ENCODE data around the gene NIT1. TPM values are rescaled to one million over a fixed set of nuclear protein-coding genes. Genes with fewer than 3 reads are reported as not detected.

NIT1 gene
- total RNA-seq, 5 donors from 2014 or later (not counting 1 experiment from before 2014, with no cell fraction given), result 23.4 to 44.7 (median 41.7) TPM

DNA sequence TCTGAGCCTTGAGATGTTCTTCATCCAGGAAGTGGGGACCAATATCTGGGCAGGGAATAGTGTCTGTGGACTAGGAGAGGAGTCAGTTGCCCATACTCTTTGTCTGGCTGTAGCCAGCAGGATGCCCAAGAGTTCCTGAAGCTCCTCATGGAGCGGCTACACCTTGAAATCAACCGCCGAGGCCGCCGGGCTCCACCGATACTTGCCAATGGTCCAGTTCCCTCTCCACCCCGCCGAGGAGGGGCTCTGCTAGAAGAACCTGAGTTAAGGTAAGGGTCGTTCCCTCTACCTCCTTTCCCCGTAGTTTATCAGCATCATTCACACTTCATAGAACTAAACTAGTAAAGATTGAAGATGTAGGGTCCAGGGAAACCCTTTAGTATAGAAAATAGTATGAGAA lies 44.9 kb downstream of the NIT1 start:
- Mint-ChIP-seq H3K9me3 (no peaks in the 10 kb centered on the region), H3K27me3 (no peaks in the 10 kb centered on the region), H3K27ac (peak overlapping the region in 1 of 2 donors; percentile 7), H3K4me1 (peaks cover 70 to 78% (median 77%) of the 10 kb centered on the region in 3 donors), H3K36me3 (peaks cover 8% of the 10 kb centered on the region), H3K4me3 (peak overlapping the region in 1 of 3 donors; percentile 94)
- H3K36me3 ChIP-seq (ENCODE audit: control insufficient read depth in 2 of 2, extremely low read depth in 1 of 2, insufficient read depth in 1 of 2, low read length in 1 of 2), result peaks cover 6 to 38% of the 10 kb centered on the region in 2 donors
- no peak for ATAC-seq (replicated peaks in 1 of 4)
- peaks cover 14 to 58% of the 10 kb centered on the region in 2 experiments for H3K4me1 ChIP-seq (ENCODE audit: control insufficient read depth in 1 of 2, extremely low read depth in 1 of 2, insufficient read depth in 2 of 2, low read length in 2 of 2)
- no peak for DNase-seq
- ChIA-PET CTCF (no interaction called here), POLR2A (interaction anchor here in 1 of 2 donors (0.6 kb wide), 1 partner anchor 45 kb away, joined by 5 read pairs; the partner anchor contains the start of genes NIT1 and PFDN2)
- H3K9me3 ChIP-seq, result no peaks in the 10 kb centered on the region
- 100% methylated on average over 6 of the region's 10 CpGs for WGBS (ENCODE audit: insufficient coverage)
- no peak overlapping the region for H3K27ac ChIP-seq (ENCODE audit: low read length)
- H3K27me3 ChIP-seq (replicated peaks in 1 of 2; ENCODE audit: control insufficient read depth in 2 of 2, extremely low read depth in 1 of 2, insufficient read depth in 2 of 2, low read length in 1 of 2), result no peaks in the 10 kb centered on the region
- H3K4me3 ChIP-seq (ENCODE audit: control insufficient read depth in 1 of 2, extremely low read depth in 1 of 2, low read length in 1 of 2), result no peak overlapping the region

DNA sequence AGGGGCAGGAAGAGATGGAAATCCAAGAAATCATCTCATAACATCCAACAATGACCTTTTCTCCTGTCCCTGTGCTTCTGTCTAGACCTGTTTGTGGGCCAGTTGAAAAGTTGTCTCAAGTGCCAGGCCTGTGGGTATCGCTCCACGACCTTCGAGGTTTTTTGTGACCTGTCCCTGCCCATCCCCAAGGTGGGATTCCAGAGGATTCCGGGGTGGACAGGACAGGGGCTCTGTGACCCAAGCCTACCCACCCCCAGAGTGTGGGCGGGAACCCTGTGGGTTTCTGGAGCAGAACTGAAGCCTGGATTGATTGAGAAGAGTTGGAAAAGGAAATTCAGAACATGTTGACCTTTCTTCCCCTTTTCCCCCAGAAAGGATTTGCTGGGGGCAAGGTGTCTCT lies 45.9 kb downstream of the NIT1 start:
- H3K27ac Mint-ChIP-seq, result peak overlapping the region; percentile 84 to 96
- CTCF ChIA-PET, result interaction anchor here in 1 of 2 donors (1.1 kb wide), 1 partner anchor 23 kb away, joined by 3 read pairs; no protein-coding TSS in a partner anchor
- H3K4me3 Mint-ChIP-seq, result no peak overlapping the region
- no peak for ATAC-seq (replicated peaks in 1 of 4)
- peaks cover 11 to 34% of the 10 kb centered on the region in 2 donors for H3K36me3 ChIP-seq (ENCODE audit: control insufficient read depth in 2 of 2, extremely low read depth in 1 of 2, insufficient read depth in 1 of 2, low read length in 1 of 2)
- H3K36me3 Mint-ChIP-seq, result peaks cover 3% of the 10 kb centered on the region
- H3K27me3 Mint-ChIP-seq, result no peaks in the 10 kb centered on the region
- H3K4me1 ChIP-seq (ENCODE audit: control insufficient read depth in 1 of 2, extremely low read depth in 1 of 2, insufficient read depth in 2 of 2, low read length in 2 of 2), result peaks cover 14 to 57% of the 10 kb centered on the region in 2 experiments
- POLR2A ChIA-PET, result interaction anchor here in 1 of 2 donors (0.5 kb wide), 1 partner anchor 93 kb away, joined by 3 read pairs; no protein-coding TSS in a partner anchor
- WGBS (ENCODE audit: insufficient coverage), result 95% methylated on average over 3 of the region's 5 CpGs
- no peak overlapping the region for H3K27ac ChIP-seq (ENCODE audit: low read length)
- H3K4me1 Mint-ChIP-seq, result peaks cover 66 to 76% (median 75%) of the 10 kb centered on the region in 3 donors
- no peaks in the 10 kb centered on the region for H3K9me3 ChIP-seq
- no peak for DNase-seq
- H3K4me3 ChIP-seq (ENCODE audit: control insufficient read depth in 1 of 2, extremely low read depth in 1 of 2, low read length in 1 of 2), result no peak overlapping the region
- no peaks in the 10 kb centered on the region for H3K27me3 ChIP-seq (replicated peaks in 1 of 2; ENCODE audit: control insufficient read depth in 2 of 2, extremely low read depth in 1 of 2, insufficient read depth in 2 of 2, low read length in 1 of 2)
- H3K9me3 Mint-ChIP-seq, result no peaks in the 10 kb centered on the region

DNA sequence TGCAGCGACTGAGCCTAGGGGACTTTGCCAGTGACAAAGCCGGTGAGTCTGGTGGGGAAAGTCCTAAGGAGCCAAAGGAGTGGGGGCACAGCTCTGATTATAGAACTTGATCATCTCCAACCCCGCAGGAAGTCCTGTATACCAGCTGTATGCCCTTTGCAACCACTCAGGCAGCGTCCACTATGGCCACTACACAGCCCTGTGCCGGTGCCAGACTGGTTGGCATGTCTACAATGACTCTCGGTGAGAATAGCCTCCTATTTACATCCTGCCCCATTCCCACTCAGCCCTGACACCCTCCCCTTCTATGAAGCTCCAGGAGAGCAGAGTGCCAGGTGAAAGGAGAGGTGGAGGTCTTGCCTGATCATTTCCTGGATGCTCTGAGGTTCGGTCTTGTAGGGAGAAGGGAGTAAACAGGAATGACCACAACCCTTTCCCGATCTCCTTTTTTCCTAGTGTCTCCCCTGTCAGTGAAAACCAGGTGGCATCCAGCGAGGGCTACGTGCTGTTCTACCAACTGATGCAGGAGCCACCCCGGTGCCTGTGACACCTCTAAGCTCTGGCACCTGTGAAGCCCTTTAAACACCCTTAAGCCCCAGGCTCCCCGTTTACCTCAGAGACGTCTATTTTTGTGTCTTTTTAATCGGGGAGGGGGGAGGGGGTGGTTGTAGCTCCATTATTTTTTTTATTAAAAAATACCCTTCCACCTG lies 47.2 kb downstream of the NIT1 start:
- Mint-ChIP-seq H3K9me3 (no peaks in the 10 kb centered on the region), H3K36me3 (peaks cover 7% of the 10 kb centered on the region), H3K4me1 (peaks cover 55 to 71% (median 69%) of the 10 kb centered on the region in 3 donors), H3K27me3 (no peaks in the 10 kb centered on the region), H3K4me3 (peak overlapping the region; percentile 28 to 72 (median 47)), H3K27ac (peak overlapping the region; percentile 96 to 99)
- CTCF ChIA-PET, result interaction anchor here (0.8 to 2.4 kb wide), 12 partner anchors 11 to 584 kb away, joined by 3 to 29 read pairs (median 8); partner anchors contain the start of genes DEDD (in 2 of the 2), B4GALT3 (in 1 of the 2), DUSP12 (in 1 of the 2) and F11R (in 1 of the 2)
- POLR2A ChIA-PET, result interaction anchor here (0.5 to 2.2 kb wide), 17 partner anchors 10 to 896 kb away, joined by 3 to 18 read pairs (median 4); partner anchors contain the start of genes B4GALT3 (in 2 of the 2), UFC1 (in 2 of the 2), NDUFS2 (in 1 of the 2) and USF1 (in 1 of the 2)
- Histone ChIP-seq H3K27ac (ENCODE audit: low read length) (peak overlapping the region; percentile 97), H3K4me1 (ENCODE audit: control insufficient read depth in 1 of 2, extremely low read depth in 1 of 2, insufficient read depth in 2 of 2, low read length in 2 of 2) (peaks cover 10 to 48% of the 10 kb centered on the region in 2 experiments), H3K4me3 (ENCODE audit: control insufficient read depth in 1 of 2, extremely low read depth in 1 of 2, low read length in 1 of 2) (peak overlapping the region; percentile 87 to 88), H3K27me3 (replicated peaks in 1 of 2; ENCODE audit: control insufficient read depth in 2 of 2, extremely low read depth in 1 of 2, insufficient read depth in 2 of 2, low read length in 1 of 2) (no peaks in the 10 kb centered on the region), H3K36me3 (ENCODE audit: control insufficient read depth in 2 of 2, extremely low read depth in 1 of 2, insufficient read depth in 1 of 2, low read length in 1 of 2) (peaks cover 16 to 42% of the 10 kb centered on the region in 2 donors), H3K9me3 (no peaks in the 10 kb centered on the region)
- WGBS (ENCODE audit: insufficient coverage), result 93% methylated on average over 7 of the region's 14 CpGs
- ATAC-seq (replicated peaks in 1 of 4) (no peak), DNase-seq (no peak)

DNA sequence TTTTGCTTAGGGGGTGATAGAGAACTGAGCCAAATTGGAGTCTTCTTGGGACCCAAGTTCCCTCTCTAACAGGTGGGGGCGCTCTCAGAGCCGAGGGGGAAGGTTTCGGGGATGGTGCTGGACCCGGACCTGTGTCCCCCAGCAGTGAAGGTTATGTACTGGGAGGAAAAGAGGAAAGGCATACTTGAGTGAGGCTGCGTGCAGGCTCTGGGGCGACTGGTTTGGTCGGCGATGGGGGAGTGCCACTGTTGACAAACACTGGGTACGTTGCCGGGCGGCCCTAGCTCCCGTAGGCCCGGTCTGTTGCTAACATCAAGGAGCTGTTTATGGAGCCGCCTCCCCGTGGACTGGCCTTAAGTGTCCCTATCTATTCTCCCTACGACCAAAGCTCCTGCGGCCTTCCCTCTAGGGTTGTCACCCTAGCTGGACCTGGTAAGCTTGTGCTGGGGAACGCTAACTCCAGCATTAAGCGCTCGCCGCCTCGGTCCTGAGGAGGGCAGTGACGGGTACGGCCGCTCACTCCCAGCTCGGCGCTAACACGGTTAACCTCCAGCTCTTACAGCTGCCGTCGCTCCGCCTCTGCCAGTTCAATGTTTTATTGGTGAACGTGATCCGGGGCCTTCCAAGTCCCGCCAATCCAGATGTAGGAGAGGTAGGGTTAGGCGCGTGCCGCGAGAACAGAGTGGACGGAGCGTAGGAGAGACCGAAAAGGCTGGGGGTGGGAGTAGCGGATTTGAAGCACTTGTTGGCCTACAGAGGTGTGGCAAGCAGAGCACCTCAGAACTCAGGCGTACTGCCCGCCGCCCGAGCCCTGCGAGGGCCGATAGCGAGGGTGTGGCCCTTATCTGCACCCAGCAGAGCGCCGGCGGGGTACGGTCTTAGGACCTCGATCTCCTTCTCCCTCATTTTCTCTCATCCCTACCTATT lies 48.1 kb downstream of the NIT1 start, which contains the start of gene PPOX:
Gene PPOX (plus strand): TSS at position 685 of the 927 bp plus-strand sequence. CDS start 422 bp downstream, outside the sequence.
- H3K27me3 ChIP-seq (replicated peaks in 1 of 2; ENCODE audit: control insufficient read depth in 2 of 2, extremely low read depth in 1 of 2, insufficient read depth in 2 of 2, low read length in 1 of 2), result no peaks in the 10 kb centered on the region
- no peaks in the 10 kb centered on the region for H3K9me3 ChIP-seq
- H3K9me3 Mint-ChIP-seq, result no peaks in the 10 kb centered on the region
- CTCF ChIA-PET, result interaction anchor here (0.6 to 2.4 kb wide), 20 partner anchors 8 to 583 kb away, joined by 3 to 29 read pairs (median 4); partner anchors contain the start of genes DEDD (in 2 of the 2), B4GALT3 (in 1 of the 2), DUSP12 (in 1 of the 2) and F11R (in 1 of the 2)
- WGBS (ENCODE audit: insufficient coverage), result under 1% methylated on average over 53 of the region's 54 CpGs
- H3K4me3 ChIP-seq (ENCODE audit: control insufficient read depth in 1 of 2, extremely low read depth in 1 of 2, low read length in 1 of 2), result peak within 1 kb of the TSS; percentile 87 to 88
- POLR2A ChIA-PET, result interaction anchor here (0.5 to 2.2 kb wide), 19 partner anchors 9 to 897 kb away, joined by 3 to 18 read pairs (median 4); partner anchors contain the start of genes B4GALT3 (in 2 of the 2), UFC1 (in 2 of the 2), NDUFS2 (in 1 of the 2) and USF1 (in 1 of the 2)
- H3K27me3 Mint-ChIP-seq, result no peaks in the 10 kb centered on the region
- peaks cover 7 to 39% of the 10 kb centered on the region in 2 experiments for H3K4me1 ChIP-seq (ENCODE audit: control insufficient read depth in 1 of 2, extremely low read depth in 1 of 2, insufficient read depth in 2 of 2, low read length in 2 of 2)
- peak; percentile 91 to 95 (median 94) for ATAC-seq (replicated peaks in 1 of 4)
- H3K36me3 ChIP-seq (ENCODE audit: control insufficient read depth in 2 of 2, extremely low read depth in 1 of 2, insufficient read depth in 1 of 2, low read length in 1 of 2), result peaks cover 16 to 45% of the 10 kb centered on the region in 2 donors
- H3K4me3 Mint-ChIP-seq, result peak within 1 kb of the TSS; percentile 72 to 88 (median 87)
- H3K27ac Mint-ChIP-seq, result peak within 1 kb of the TSS; percentile 96 to 99
- peak; percentile 73 to 96 (median 91) for DNase-seq
- peaks cover 10% of the 10 kb centered on the region for H3K36me3 Mint-ChIP-seq
- peak within 1 kb of the TSS; percentile 97 for H3K27ac ChIP-seq (ENCODE audit: low read length)
- H3K4me1 Mint-ChIP-seq, result peaks cover 51 to 61% (median 61%) of the 10 kb centered on the region in 3 donors

DNA sequence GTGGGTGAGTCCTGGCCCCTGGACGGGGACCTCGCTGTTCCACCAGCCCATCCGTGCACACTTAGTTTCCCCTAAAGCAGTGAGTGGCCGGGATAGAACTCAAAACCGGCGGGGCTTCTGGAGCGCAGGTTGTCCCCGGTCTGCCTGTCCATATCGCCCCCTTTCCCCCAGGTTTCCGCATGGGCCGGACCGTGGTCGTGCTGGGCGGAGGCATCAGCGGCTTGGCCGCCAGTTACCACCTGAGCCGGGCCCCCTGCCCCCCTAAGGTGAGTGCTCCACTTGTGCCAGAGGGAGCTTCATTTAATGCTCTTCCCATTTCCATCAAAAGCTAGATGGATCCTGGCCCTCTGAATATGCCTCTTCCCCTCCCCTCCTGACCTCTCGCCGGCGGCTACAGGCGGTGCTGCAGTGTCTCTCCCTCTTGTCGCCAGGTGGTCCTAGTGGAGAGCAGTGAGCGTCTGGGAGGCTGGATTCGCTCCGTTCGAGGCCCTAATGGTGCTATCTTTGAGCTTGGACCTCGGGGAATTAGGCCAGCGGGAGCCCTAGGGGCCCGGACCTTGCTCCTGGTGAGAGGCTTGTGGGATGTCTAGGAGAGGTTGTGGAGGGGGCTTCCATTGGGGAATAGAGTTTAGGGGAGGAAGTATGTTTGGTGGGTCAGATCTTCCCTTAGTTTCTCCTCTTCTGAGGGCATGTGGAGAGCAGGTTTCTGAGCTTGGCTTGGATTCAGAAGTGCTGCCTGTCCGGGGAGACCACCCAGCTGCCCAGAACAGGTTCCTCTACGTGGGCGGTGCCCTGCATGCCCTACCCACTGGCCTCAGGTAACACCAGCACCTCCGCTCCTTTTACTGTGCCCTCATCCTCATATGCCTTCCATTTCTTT lies 49.0 kb downstream of the NIT1 start:
- ATAC-seq (replicated peaks in 1 of 4) (no peak), DNase-seq (no peak)
- H3K9me3 ChIP-seq, result no peaks in the 10 kb centered on the region
- peak overlapping the region; percentile 96 to 99 for H3K27ac Mint-ChIP-seq
- no peaks in the 10 kb centered on the region for H3K27me3 Mint-ChIP-seq
- ChIA-PET CTCF (interaction anchor here (0.7 to 2.4 kb wide), 10 partner anchors 10 to 121 kb away, joined by 3 to 29 read pairs (median 8); partner anchors contain the start of genes DEDD (in 2 of the 2), B4GALT3 (in 1 of the 2), NIT1 (in 1 of the 2) and PFDN2 (in 1 of the 2)), POLR2A (interaction anchor here (0.5 to 2.2 kb wide), 11 partner anchors 9 to 172 kb away, joined by 3 to 18 read pairs (median 7); partner anchors contain the start of genes B4GALT3 (in 1 of the 2) and UFC1 (in 1 of the 2))
- no peaks in the 10 kb centered on the region for H3K27me3 ChIP-seq (replicated peaks in 1 of 2; ENCODE audit: control insufficient read depth in 2 of 2, extremely low read depth in 1 of 2, insufficient read depth in 2 of 2, low read length in 1 of 2)
- 12% methylated on average over 31 of the region's 33 CpGs for WGBS (ENCODE audit: insufficient coverage)
- H3K4me3 Mint-ChIP-seq, result peak overlapping the region; percentile 72 to 88 (median 87)
- H3K36me3 ChIP-seq (ENCODE audit: control insufficient read depth in 2 of 2, extremely low read depth in 1 of 2, insufficient read depth in 1 of 2, low read length in 1 of 2), result peaks cover 24 to 52% of the 10 kb centered on the region in 2 donors
- H3K36me3 Mint-ChIP-seq, result peaks cover 18% of the 10 kb centered on the region
- peaks cover 7 to 31% of the 10 kb centered on the region in 2 experiments for H3K4me1 ChIP-seq (ENCODE audit: control insufficient read depth in 1 of 2, extremely low read depth in 1 of 2, insufficient read depth in 2 of 2, low read length in 2 of 2)
- peak overlapping the region; percentile 87 to 88 for H3K4me3 ChIP-seq (ENCODE audit: control insufficient read depth in 1 of 2, extremely low read depth in 1 of 2, low read length in 1 of 2)
- peak overlapping the region; percentile 97 for H3K27ac ChIP-seq (ENCODE audit: low read length)
- H3K9me3 Mint-ChIP-seq, result no peaks in the 10 kb centered on the region
- peaks cover 49 to 53% (median 52%) of the 10 kb centered on the region in 3 donors for H3K4me1 Mint-ChIP-seq
